Astrocyte of the spinal cord (primary cell): Measurements from ENCODE around the gene BABAM2.

Source experiments
- DNase-seq: peaks from one replicate; pipeline ENCODE4 v3.0.0; 2011; ENCODE audit warnings: low read depth, low spot score
- H3K4me3 ChIP-seq: 2 replicates; pipeline ENCODE4 v1.5.1; 2011; ENCODE audit warnings: low read depth, mild to moderate bottlenecking, low read length, moderate library complexity
- CTCF ChIP-seq: IDR thresholded peaks from 2 replicates; pipeline ENCODE4 v1.5.1; 2012; ENCODE audit warnings: low read depth, mild to moderate bottlenecking, low read length, inconsistent platforms
- in situ Hi-C: cut with HindIII; loops from 2 replicates; pipeline ENCODE4 v1.10.0; 2017; ENCODE audit warnings: low sequenced_read_pairs

BABAM2 gene

GRCh38 chr2:28172114-28172898 lies 281.8 kb downstream of the BABAM2 start:
- H3K4me3 ChIP-seq: no peak overlapping the region
- no peak for TF ChIP-seq CTCF
- peak; percentile 61 for DNase-seq
- in situ Hi-C loops: no loop called here

- no peak overlapping the region for H3K4me3 ChIP-seq
- in situ Hi-C loops: no loop called here
- TF ChIP-seq CTCF: no peak
- no peak for DNase-seq
These were observed 282.8 kb downstream of the BABAM2 start for GRCh38 chr2:28173377-28173776.

GRCh38 chr2:28174211-28174610 lies 283.7 kb downstream of the BABAM2 start:
- in situ Hi-C loops: no loop called here
- TF ChIP-seq CTCF: no peak
- DNase-seq: no peak
- H3K4me3 ChIP-seq: no peak overlapping the region

- TF ChIP-seq CTCF: no peak
- no peak overlapping the region for H3K4me3 ChIP-seq
- in situ Hi-C loops: no loop called here
- DNase-seq: no peak
These were observed 284.5 kb downstream of the BABAM2 start for GRCh38 chr2:28175028-28175427.

GRCh38 chr2:28178946-28179345 lies 288.4 kb downstream of the BABAM2 start:
- no peak overlapping the region for H3K4me3 ChIP-seq
- in situ Hi-C loops: no loop called here
- DNase-seq: no peak
- no peak for TF ChIP-seq CTCF

- no peak for TF ChIP-seq CTCF
- DNase-seq: no peak
- H3K4me3 ChIP-seq: no peak overlapping the region
- in situ Hi-C loops: no loop called here
These were observed 291.3 kb downstream of the BABAM2 start for GRCh38 chr2:28181801-28182200.
